Measurements from ENCODE around the gene SH3BGRL. TPM values are rescaled to one million over a fixed set of nuclear protein-coding genes. Genes with fewer than 3 reads are reported as not detected.
"Not testable (repeated sequence)": the region's sequence is repeated elsewhere in the genome, so short reads cannot be mapped to it uniquely, and the experiment has no call there.

Gene SH3BGRL
- total RNA-seq, 2 experiments from 2014 or later: 32.8 to 32.9 TPM

GRCh38 chrX:81294101-81294500, 92.2 kb downstream of the SH3BGRL start:
- no peaks in the 10 kb centered on the region for H3K27me3 Mint-ChIP-seq
- no peak overlapping the region for H3K27ac Mint-ChIP-seq
- peaks cover 3% of the 10 kb centered on the region for H3K4me1 Mint-ChIP-seq
- H3K9me3 Mint-ChIP-seq: peaks cover 17% of the 10 kb centered on the region
- no peak for DNase-seq
- peaks cover 63% of the 10 kb centered on the region for H3K36me3 Mint-ChIP-seq
- H3K4me3 Mint-ChIP-seq: no peak overlapping the region

- H3K27me3 Mint-ChIP-seq: no peaks in the 10 kb centered on the region
- H3K4me1 Mint-ChIP-seq: no peaks in the 10 kb centered on the region
- no peak overlapping the region for H3K27ac Mint-ChIP-seq
- H3K9me3 Mint-ChIP-seq: no peaks in the 10 kb centered on the region
- no peak for DNase-seq
- no peak overlapping the region for H3K4me3 Mint-ChIP-seq
- H3K36me3 Mint-ChIP-seq: peaks cover 20% of the 10 kb centered on the region
These were observed 100.0 kb downstream of the SH3BGRL start for GRCh38 chrX:81301877-81302276.

- Mint-ChIP-seq H3K27me3 (no peaks in the 10 kb centered on the region), H3K4me3 (no peak overlapping the region), H3K27ac (no peak overlapping the region), H3K36me3 (peaks cover 14% of the 10 kb centered on the region), H3K4me1 (no peaks in the 10 kb centered on the region), H3K9me3 (no peaks in the 10 kb centered on the region)
- no peak for DNase-seq
These were observed 102.7 kb downstream of the SH3BGRL start for GRCh38 chrX:81304563-81304962.

- no peak for DNase-seq
- Mint-ChIP-seq H3K4me1 (no peaks in the 10 kb centered on the region), H3K9me3 (no peaks in the 10 kb centered on the region), H3K27me3 (no peaks in the 10 kb centered on the region), H3K36me3 (peaks cover 13% of the 10 kb centered on the region), H3K4me3 (no peak overlapping the region), H3K27ac (no peak overlapping the region)
These were observed 103.3 kb downstream of the SH3BGRL start for GRCh38 chrX:81305240-81305639.

- H3K4me1 Mint-ChIP-seq: no peaks in the 10 kb centered on the region
- no peak overlapping the region for H3K27ac Mint-ChIP-seq
- H3K36me3 Mint-ChIP-seq: peaks cover 26% of the 10 kb centered on the region
- H3K27me3 Mint-ChIP-seq: no peaks in the 10 kb centered on the region
- H3K9me3 Mint-ChIP-seq: peaks cover 2% of the 10 kb centered on the region
- no peak for DNase-seq
- no peak overlapping the region for H3K4me3 Mint-ChIP-seq
These were observed 106.4 kb downstream of the SH3BGRL start for GRCh38 chrX:81308086-81308829.

GRCh38 chrX:81316163-81316562, 114.3 kb downstream of the SH3BGRL start:
- Mint-ChIP-seq H3K4me3 (no peak overlapping the region), H3K9me3 (peaks cover 5% of the 10 kb centered on the region), H3K27ac (no peak overlapping the region), H3K27me3 (no peaks in the 10 kb centered on the region), H3K4me1 (no peaks in the 10 kb centered on the region), H3K36me3 (peaks cover 42% of the 10 kb centered on the region)
- DNase-seq: no peak

- not testable (repeated sequence) for H3K27ac Mint-ChIP-seq, H3K9me3 Mint-ChIP-seq, DNase-seq, H3K4me3 Mint-ChIP-seq, H3K4me1 Mint-ChIP-seq, H3K27me3 Mint-ChIP-seq
- peaks cover 43% of the 10 kb centered on the region for H3K36me3 Mint-ChIP-seq
These were observed 129.8 kb downstream of the SH3BGRL start for GRCh38 chrX:81331653-81332052.

GRCh38 chrX:81336455-81337152, 134.7 kb downstream of the SH3BGRL start:
- Mint-ChIP-seq H3K27me3 (no peaks in the 10 kb centered on the region), H3K4me1 (peaks cover 5% of the 10 kb centered on the region), H3K4me3 (no peak overlapping the region), H3K27ac (no peak overlapping the region), H3K9me3 (peaks cover 7% of the 10 kb centered on the region), H3K36me3 (peaks cover 38% of the 10 kb centered on the region)
- DNase-seq: no peak

GRCh38 chrX:81337805-81338204, 135.9 kb downstream of the SH3BGRL start:
- no peak for DNase-seq
- no peak overlapping the region for H3K27ac Mint-ChIP-seq
- no peaks in the 10 kb centered on the region for H3K27me3 Mint-ChIP-seq
- peaks cover 7% of the 10 kb centered on the region for H3K9me3 Mint-ChIP-seq
- peaks cover 5% of the 10 kb centered on the region for H3K4me1 Mint-ChIP-seq
- H3K36me3 Mint-ChIP-seq: peaks cover 36% of the 10 kb centered on the region
- H3K4me3 Mint-ChIP-seq: no peak overlapping the region

GRCh38 chrX:81338924-81339323, 137.0 kb downstream of the SH3BGRL start:
- peaks cover 5% of the 10 kb centered on the region for H3K4me1 Mint-ChIP-seq
- H3K4me3 Mint-ChIP-seq: no peak overlapping the region
- no peak for DNase-seq
- H3K9me3 Mint-ChIP-seq: peaks cover 9% of the 10 kb centered on the region
- no peaks in the 10 kb centered on the region for H3K27me3 Mint-ChIP-seq
- no peak overlapping the region for H3K27ac Mint-ChIP-seq
- H3K36me3 Mint-ChIP-seq: peaks cover 33% of the 10 kb centered on the region

GRCh38 chrX:81345296-81345695, 143.4 kb downstream of the SH3BGRL start:
- H3K4me3 Mint-ChIP-seq, H3K4me1 Mint-ChIP-seq, DNase-seq, H3K27me3 Mint-ChIP-seq, H3K27ac Mint-ChIP-seq, H3K9me3 Mint-ChIP-seq: not testable (repeated sequence)
- peaks cover 13% of the 10 kb centered on the region for H3K36me3 Mint-ChIP-seq

Other genes with a start within 250 kb of the SH3BGRL start
- 1 to 10 TPM; 3.8 to 3.9 TPM for gene HMGN5, start 189 bp upstream of the SH3BGRL start, total RNA-seq

Data from activated naive CD8-positive, alpha-beta T cell treated with anti-CD3 and anti-CD28 coated beads for 36 hours (primary cell).